ENCODE data around the gene HLA-DMB. TPM values are rescaled to one million over a fixed set of nuclear protein-coding genes. Genes with fewer than 3 reads are reported as not detected.
"Not testable (repeated sequence)": the region's sequence is repeated elsewhere in the genome, so short reads cannot be mapped to it uniquely, and the experiment has no call there.

Gene HLA-DMB
- polyA plus RNA-seq, 4 donors: 22.8 to 60.5 (median 29.8) TPM

- 80 to 86% (median 82%) methylated on average over 9 of the region's 9 CpGs for WGBS, 3 donors
- Histone ChIP-seq H3K27me3 (ENCODE audit: control insufficient read depth in 3 of 3, insufficient read depth in 3 of 3, low read length in 3 of 3) (no peaks in the 10 kb centered on the region), H3K4me3 (ENCODE audit: low read depth in 1 of 3, low read length in 3 of 3) (no peak overlapping the region), H3K27ac (ENCODE audit: low read depth in 1 of 3, low read length in 2 of 3) (no peak overlapping the region), H3K9me3 (ENCODE audit: control insufficient read depth in 2 of 2, insufficient read depth in 1 of 2, low read depth in 1 of 2, low read length in 1 of 2) (no peaks in the 10 kb centered on the region), H3K4me1 (ENCODE audit: control insufficient read depth in 3 of 3, insufficient read depth in 2 of 3, low read depth in 1 of 3, low read length in 2 of 3) (peaks cover 3 to 6% (median 6%) of the 10 kb centered on the region in 3 donors), H3K36me3 (ENCODE audit: control insufficient read depth in 3 of 3, insufficient read depth in 2 of 3, low read depth in 1 of 3, low read length in 3 of 3) (peaks cover 0 to 2% (median 0%) of the 10 kb centered on the region in 3 donors)
- DNase-seq (no peak), FAIRE-seq (no peak)
These were observed 8.3 kb upstream of the HLA-DMB start for GRCh38 chr6:32949113-32949512.

- DNase-seq (peak; percentile 75 to 77), FAIRE-seq (no peak)
- no peaks in the 10 kb centered on the region for H3K27me3 ChIP-seq (ENCODE audit: control insufficient read depth in 3 of 3, insufficient read depth in 3 of 3, low read length in 3 of 3)
- WGBS, 3 donors: 70 to 78% (median 77%) methylated on average over 11 of the region's 11 CpGs
- H3K4me1 ChIP-seq (ENCODE audit: control insufficient read depth in 3 of 3, insufficient read depth in 2 of 3, low read depth in 1 of 3, low read length in 2 of 3): peaks cover 2 to 6% (median 6%) of the 10 kb centered on the region in 3 donors
- no peaks in the 10 kb centered on the region for H3K9me3 ChIP-seq (ENCODE audit: control insufficient read depth in 2 of 2, insufficient read depth in 1 of 2, low read depth in 1 of 2, low read length in 1 of 2)
- H3K4me3 ChIP-seq (ENCODE audit: low read depth in 1 of 3, low read length in 3 of 3): no peak overlapping the region
- peaks cover 0 to 2% (median 0%) of the 10 kb centered on the region in 3 donors for H3K36me3 ChIP-seq (ENCODE audit: control insufficient read depth in 3 of 3, insufficient read depth in 2 of 3, low read depth in 1 of 3, low read length in 3 of 3)
- peak overlapping the region in 1 of 3 donors; percentile 6 for H3K27ac ChIP-seq (ENCODE audit: low read depth in 1 of 3, low read length in 2 of 3)
These were observed 7.0 kb upstream of the HLA-DMB start for GRCh38 chr6:32947552-32948465.

GRCh38 chr6:32946893-32947292, 6.1 kb upstream of the HLA-DMB start:
- no peak for FAIRE-seq
- peaks cover 0 to 6% (median 4%) of the 10 kb centered on the region in 3 donors for H3K4me1 ChIP-seq (ENCODE audit: control insufficient read depth in 3 of 3, insufficient read depth in 2 of 3, low read depth in 1 of 3, low read length in 2 of 3)
- peaks cover 0 to 2% (median 0%) of the 10 kb centered on the region in 3 donors for H3K36me3 ChIP-seq (ENCODE audit: control insufficient read depth in 3 of 3, insufficient read depth in 2 of 3, low read depth in 1 of 3, low read length in 3 of 3)

GRCh38 chr6:32945953-32946352, 5.1 kb upstream of the HLA-DMB start:
- FAIRE-seq: no peak

More at GRCh38 chr6:32946893-32947292, 6.1 kb upstream of the HLA-DMB start:
- Histone ChIP-seq H3K9me3 (ENCODE audit: control insufficient read depth in 2 of 2, insufficient read depth in 1 of 2, low read depth in 1 of 2, low read length in 1 of 2) (no peaks in the 10 kb centered on the region), H3K27ac (ENCODE audit: low read depth in 1 of 3, low read length in 2 of 3) (no peak overlapping the region), H3K27me3 (ENCODE audit: control insufficient read depth in 3 of 3, insufficient read depth in 3 of 3, low read length in 3 of 3) (no peaks in the 10 kb centered on the region), H3K4me3 (ENCODE audit: low read depth in 1 of 3, low read length in 3 of 3) (no peak overlapping the region)
- DNase-seq: no peak

GRCh38 chr6:32945108-32945760, 4.4 kb upstream of the HLA-DMB start:
- no peak overlapping the region for H3K4me3 ChIP-seq (ENCODE audit: low read depth in 1 of 3, low read length in 3 of 3)
- H3K4me1 ChIP-seq (ENCODE audit: control insufficient read depth in 3 of 3, insufficient read depth in 2 of 3, low read depth in 1 of 3, low read length in 2 of 3): peaks cover 0 to 6% (median 4%) of the 10 kb centered on the region in 3 donors
- no peaks in the 10 kb centered on the region for H3K27me3 ChIP-seq (ENCODE audit: control insufficient read depth in 3 of 3, insufficient read depth in 3 of 3, low read length in 3 of 3)
- no peak for FAIRE-seq
- H3K9me3 ChIP-seq (ENCODE audit: control insufficient read depth in 2 of 2, insufficient read depth in 1 of 2, low read depth in 1 of 2, low read length in 1 of 2): no peaks in the 10 kb centered on the region
- peak overlapping the region in 1 of 3 donors; percentile 2 for H3K27ac ChIP-seq (ENCODE audit: low read depth in 1 of 3, low read length in 2 of 3)
- H3K36me3 ChIP-seq (ENCODE audit: control insufficient read depth in 3 of 3, insufficient read depth in 2 of 3, low read depth in 1 of 3, low read length in 3 of 3): no peaks in the 10 kb centered on the region
- WGBS, 3 donors: 59 to 73% (median 70%) methylated on average over 9 of the region's 9 CpGs
- peak in 1 of 2 donors; percentile 51 for DNase-seq

More at GRCh38 chr6:32945953-32946352, 5.1 kb upstream of the HLA-DMB start:
- H3K9me3 ChIP-seq (ENCODE audit: control insufficient read depth in 2 of 2, insufficient read depth in 1 of 2, low read depth in 1 of 2, low read length in 1 of 2): no peaks in the 10 kb centered on the region
- no peak for DNase-seq
- peaks cover 0 to 2% (median 0%) of the 10 kb centered on the region in 3 donors for H3K36me3 ChIP-seq (ENCODE audit: control insufficient read depth in 3 of 3, insufficient read depth in 2 of 3, low read depth in 1 of 3, low read length in 3 of 3)
- no peaks in the 10 kb centered on the region for H3K27me3 ChIP-seq (ENCODE audit: control insufficient read depth in 3 of 3, insufficient read depth in 3 of 3, low read length in 3 of 3)
- peaks cover 0 to 6% (median 4%) of the 10 kb centered on the region in 3 donors for H3K4me1 ChIP-seq (ENCODE audit: control insufficient read depth in 3 of 3, insufficient read depth in 2 of 3, low read depth in 1 of 3, low read length in 2 of 3)
- H3K4me3 ChIP-seq (ENCODE audit: low read depth in 1 of 3, low read length in 3 of 3): no peak overlapping the region
- no peak overlapping the region for H3K27ac ChIP-seq (ENCODE audit: low read depth in 1 of 3, low read length in 2 of 3)

- Histone ChIP-seq H3K4me1 (ENCODE audit: control insufficient read depth in 3 of 3, insufficient read depth in 2 of 3, low read depth in 1 of 3, low read length in 2 of 3) (peaks cover 0 to 6% (median 6%) of the 10 kb centered on the region in 3 donors), H3K36me3 (ENCODE audit: control insufficient read depth in 3 of 3, insufficient read depth in 2 of 3, low read depth in 1 of 3, low read length in 3 of 3) (no peaks in the 10 kb centered on the region), H3K27ac (ENCODE audit: low read depth in 1 of 3, low read length in 2 of 3) (peak overlapping the region in 2 of 3 donors; percentile 70 to 83), H3K9me3 (ENCODE audit: control insufficient read depth in 2 of 2, insufficient read depth in 1 of 2, low read depth in 1 of 2, low read length in 1 of 2) (no peaks in the 10 kb centered on the region), H3K4me3 (ENCODE audit: low read depth in 1 of 3, low read length in 3 of 3) (no peak overlapping the region), H3K27me3 (ENCODE audit: control insufficient read depth in 3 of 3, insufficient read depth in 3 of 3, low read length in 3 of 3) (no peaks in the 10 kb centered on the region)
- no peak for DNase-seq
- 54 to 67% (median 55%) methylated on average over 3 to 4 of the region's 4 CpGs for WGBS, 3 donors
- FAIRE-seq: no peak
These were observed 3.2 kb upstream of the HLA-DMB start for GRCh38 chr6:32943864-32944649.

- H3K9me3 ChIP-seq (ENCODE audit: control insufficient read depth in 2 of 2, insufficient read depth in 1 of 2, low read depth in 1 of 2, low read length in 1 of 2); FAIRE-seq; DNase-seq; H3K27me3 ChIP-seq (ENCODE audit: control insufficient read depth in 3 of 3, insufficient read depth in 3 of 3, low read length in 3 of 3); H3K36me3 ChIP-seq (ENCODE audit: control insufficient read depth in 3 of 3, insufficient read depth in 2 of 3, low read depth in 1 of 3, low read length in 3 of 3); H3K4me1 ChIP-seq (ENCODE audit: control insufficient read depth in 3 of 3, insufficient read depth in 2 of 3, low read depth in 1 of 3, low read length in 2 of 3); H3K4me3 ChIP-seq (ENCODE audit: low read depth in 1 of 3, low read length in 3 of 3): not testable (repeated sequence)
- 81 to 94% (median 92%) methylated on average over 9 of the region's 9 CpGs for WGBS, 3 donors
- H3K27ac ChIP-seq (ENCODE audit: low read depth in 1 of 3, low read length in 2 of 3): peak overlapping the region in 1 of 3 donors; percentile 39
These were observed 1.8 kb upstream of the HLA-DMB start for GRCh38 chr6:32942555-32943123.

Measured in small intestine (tissue), 7 donors.